Activated CD4-positive, alpha-beta T cell treated with anti-CD3 and anti-CD28 coated beads for 1 hour (primary cell): ENCODE measurements around the gene USP7.
"Not testable (repeated sequence)": the region's sequence is repeated elsewhere in the genome, so short reads cannot be mapped to it uniquely, and the experiment has no call there.

Experiments used
- DNase-seq: peaks from one replicate; pipeline ENCODE4 v3.0.0-alpha.2; 2020

Gene USP7

DNA sequence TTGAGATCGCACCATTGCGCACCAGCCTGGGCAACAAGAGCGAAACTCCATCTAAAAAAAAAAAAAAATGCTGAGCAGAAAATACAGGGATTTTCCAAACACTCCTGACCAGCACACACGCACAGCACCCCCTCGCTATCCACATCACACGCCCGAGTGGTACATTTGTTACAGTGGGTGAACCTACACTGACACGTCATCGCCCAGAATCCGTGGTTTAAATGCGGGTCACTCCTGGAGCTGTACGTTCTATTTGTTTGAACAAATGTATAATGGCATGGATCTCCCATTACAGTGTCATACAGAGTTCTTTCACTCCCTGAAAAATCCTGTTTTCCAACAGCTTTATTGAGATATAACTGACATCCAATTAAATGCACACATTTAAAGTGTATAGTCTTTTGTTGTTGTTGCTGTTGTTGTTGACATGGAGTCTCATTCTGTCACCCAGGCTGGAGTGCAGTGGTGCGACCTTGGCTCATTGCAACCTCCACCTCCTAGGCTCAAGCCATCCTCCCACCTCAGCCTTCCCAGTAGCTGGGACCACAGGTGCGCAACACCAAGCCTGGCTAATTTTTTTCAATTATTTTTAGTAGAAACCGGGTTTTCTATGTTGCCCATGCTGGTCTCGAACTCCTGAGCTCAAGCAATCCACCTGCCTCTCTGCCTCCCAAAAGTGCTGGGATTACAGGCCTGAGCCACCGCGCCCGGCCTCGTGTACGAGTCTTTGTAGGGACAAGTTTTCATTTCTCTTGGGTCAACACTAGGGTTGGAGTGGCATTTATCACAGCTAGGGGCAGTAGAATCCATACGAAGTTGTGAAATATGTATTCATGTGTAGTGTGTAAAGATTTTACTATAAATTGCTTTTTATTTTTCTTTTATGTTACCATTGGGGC is 90.5 kb downstream of the USP7 start:
- DNase-seq: no peak

DNA sequence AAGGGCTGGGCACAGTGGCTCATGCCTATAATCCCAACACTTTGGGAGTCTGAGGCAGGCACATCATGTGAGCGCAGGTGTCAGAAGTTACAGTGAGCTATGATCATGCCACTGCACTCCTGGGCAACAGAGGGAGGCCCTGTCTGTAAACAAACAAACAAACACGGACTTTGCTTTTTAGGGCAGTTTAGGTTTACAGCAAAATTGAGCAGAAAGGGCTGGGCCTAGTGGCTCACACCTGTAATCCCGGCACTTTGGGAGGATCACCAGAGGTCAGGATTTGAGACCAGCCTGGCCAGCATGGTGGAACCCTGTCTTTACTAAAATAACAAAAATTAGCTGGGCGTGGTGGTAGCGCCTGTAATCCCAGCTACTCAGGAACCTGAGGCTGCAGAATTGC is 91.6 kb downstream of the USP7 start:
- DNase-seq: no peak

DNA sequence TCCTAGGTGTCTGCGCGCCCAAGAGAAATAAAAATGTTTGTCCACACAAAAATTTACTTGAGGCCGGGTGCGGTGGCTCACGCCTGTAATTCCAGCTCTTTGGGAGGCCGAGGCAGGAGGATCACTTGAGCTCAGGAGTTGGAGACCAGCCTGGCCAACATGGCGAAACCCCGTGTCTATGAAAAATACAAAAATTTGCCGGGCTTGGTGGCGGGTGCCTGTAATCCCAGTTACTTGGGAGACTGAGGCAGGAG is 93.8 kb downstream of the USP7 start:
- not testable (repeated sequence) for DNase-seq

DNA sequence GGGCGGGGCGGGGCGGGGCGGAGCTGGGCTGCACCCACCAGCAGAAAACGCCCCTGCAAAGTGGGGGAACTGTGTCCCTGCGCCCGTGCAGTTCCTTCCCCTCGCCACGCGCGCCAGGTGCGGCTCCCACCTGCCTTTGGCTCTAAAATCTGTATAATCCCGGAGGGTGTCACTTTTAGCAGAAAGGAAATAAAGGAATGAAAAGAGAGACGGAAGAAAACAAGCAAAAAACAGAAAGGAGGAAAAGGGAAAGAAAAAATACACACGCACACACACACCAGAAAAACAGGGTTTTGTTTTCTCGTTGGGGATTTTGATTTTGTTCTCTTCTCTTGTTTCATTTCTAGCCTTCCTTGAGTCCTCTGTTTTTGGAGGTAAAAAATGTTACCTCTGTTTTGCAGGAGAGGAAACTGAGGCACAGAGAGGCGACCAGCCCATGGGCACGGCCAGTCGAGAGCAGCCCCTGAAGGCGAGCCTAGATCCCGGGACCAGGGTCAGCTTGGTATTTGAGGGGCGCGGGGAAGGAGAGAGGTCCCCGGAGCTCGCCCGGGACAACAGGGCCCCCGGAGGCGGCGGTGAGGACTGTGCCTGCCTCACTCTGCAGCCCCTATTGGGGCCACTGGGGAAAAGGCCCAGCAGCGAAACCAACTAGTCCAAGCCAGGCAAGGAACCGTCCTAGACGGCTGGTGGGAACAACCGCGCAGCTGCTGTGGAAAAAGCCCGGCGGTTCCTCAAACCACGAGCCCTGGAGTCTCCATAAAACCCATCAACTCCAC is 94.3 kb downstream of the USP7 start:
- no peak for DNase-seq

DNA sequence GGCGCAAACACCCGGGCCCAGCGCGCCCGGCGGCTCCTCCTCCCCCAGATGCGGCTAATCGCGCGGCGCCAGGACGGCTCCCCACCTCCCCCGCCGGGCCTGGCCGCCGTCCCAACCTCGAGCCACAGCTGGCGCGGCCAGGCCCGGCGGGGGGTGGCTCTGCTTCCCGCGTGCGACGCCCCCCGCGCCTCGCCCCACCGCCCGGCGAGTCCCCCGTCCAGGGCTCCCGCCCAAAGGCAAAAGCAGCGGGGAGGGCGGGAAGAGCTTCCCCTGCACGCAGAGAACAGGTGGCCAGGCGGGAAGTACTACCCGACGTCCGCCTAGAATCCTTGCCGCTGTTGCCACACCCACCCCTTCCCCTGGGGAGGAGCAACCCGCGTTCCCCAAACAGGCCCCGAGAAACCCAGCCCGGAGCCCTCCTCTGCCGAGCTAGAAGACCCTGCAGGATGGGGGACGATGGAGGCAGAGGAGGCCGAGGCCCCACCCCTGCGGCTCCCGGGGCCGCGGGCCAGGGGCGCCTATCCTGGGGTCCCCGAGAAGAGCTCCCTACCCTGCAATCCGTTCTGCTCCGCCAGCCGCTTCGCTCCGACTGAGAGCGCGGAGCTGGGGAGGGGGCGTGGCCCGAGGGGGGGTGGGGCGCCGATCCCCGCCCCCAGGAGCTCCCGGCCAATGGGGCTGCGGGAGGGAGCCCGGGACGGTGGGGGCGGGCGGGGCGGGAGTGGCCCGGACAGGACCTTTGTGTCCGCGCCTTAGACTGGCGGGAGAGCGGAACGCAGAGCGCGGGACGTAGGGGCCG is 95.1 kb downstream of the USP7 start, which contains the start of gene CARHSP1:
Gene CARHSP1, minus strand, starts transcription at position 591 of the 796 bp plus-strand sequence. CDS start 9,678 bp downstream, outside the sequence.
- peak; percentile 60 for DNase-seq

DNA sequence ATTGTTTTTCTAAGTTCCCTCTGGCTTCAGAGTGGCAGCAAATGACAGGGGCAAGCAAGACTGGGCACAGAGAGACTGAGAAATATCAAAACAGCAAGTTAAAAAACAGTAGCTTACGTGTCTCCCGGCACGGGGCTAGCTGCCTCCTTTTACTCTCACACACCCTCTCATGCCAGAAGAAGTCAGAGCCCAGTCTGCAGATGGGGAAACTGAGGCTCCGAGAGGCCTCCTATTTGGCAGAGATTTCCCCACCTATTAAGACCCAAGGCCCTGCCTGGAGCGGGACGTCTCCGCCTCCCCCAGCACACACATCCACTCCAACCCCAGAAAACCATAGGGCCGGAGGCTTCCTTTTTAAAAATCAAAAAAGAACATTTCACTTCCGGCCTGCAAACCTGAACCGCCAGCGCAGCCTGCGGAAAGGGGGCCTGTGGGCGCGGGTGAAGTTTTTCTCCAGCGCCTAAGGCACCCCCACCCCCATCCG is 95.7 kb downstream of the USP7 start:
- DNase-seq: peak; percentile 30

DNA sequence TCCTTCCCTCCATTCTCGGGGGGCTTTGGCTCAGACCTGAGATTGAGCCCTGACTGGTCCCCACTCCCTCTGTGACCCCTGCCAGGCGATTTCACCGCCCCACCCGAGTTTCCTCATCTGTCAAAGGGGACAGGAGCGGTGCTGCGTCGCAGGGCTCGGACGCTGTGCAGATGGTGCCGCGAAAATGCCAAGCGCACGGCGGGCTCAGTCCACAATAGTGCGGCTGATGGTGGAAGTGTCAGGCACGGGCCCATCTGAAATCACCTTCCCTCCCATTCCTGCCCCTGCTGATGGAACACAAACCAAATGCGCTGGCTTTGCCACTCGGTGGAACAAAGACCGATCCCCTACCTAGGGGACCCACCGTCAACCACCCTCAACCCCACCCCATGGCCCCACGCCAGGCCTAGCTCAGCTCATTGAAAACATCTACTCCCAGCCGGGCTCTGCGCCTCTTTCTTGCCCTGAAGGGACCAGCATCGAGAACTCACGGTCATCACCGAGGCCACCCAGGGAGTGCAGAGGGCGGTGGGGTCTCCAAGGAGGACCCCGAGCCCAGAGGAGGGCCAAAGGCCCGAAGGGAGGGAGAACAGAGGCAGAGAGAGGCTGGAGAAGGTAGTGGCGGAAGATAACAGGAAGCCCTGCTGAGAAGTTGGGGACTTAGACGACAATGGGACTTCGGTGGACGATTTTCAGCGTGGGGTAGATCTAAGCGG is 96.3 kb downstream of the USP7 start:
- DNase-seq: no peak

DNA sequence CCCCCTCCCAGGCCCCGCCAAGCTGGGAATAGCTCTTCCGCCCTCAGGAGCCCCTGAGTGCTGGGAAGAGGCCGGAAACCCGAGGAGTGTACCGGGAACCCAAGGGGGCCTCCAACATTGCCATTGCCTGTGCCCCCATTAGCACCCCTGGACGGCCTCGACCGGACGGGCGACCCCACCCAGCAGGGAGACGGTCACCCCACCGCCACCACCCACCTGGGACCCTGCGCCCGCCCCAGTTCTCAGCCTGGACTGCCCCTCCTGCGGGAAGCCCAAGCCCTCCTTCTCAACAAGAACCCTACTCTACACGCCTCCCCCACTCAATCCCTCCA is 96.9 kb downstream of the USP7 start:
- DNase-seq: no peak

DNA sequence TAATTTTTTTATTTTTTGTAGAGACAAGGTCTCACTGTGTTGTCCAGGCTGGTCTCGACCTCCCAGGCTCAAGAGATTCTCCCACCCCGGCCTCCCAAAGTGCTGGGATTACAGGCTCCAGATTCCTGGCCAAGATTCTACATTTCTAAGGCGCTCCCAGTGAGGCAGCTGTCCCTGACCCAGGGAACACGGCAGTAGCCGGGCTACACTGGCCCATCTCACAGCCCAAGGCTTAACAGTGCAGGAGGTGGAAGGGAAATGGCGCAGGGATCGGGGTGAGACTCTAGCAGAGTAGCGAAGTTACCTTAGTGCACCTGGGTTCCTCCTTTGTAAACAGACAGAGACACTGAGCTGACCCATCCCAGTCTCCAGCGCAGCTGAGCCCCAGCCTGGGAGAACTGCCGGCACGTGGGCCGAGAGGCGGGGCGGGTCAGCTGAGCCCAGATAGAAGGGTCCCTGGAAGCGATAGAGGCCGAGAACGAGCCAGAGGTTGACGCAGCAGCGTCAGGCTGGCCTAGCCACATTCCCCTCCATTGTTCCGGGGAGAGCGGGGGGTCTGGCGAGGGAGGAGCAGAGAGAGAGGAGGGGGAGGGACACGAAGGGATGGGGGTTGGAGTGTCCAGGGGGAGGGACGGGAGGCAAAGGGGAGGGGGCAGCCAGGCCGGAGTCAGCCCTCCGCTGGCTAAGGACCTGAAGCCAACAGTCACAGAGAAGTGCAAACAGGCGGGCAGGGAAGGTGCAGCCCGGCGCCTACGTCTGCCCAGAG is 97.4 kb downstream of the USP7 start:
- DNase-seq: no peak

DNA sequence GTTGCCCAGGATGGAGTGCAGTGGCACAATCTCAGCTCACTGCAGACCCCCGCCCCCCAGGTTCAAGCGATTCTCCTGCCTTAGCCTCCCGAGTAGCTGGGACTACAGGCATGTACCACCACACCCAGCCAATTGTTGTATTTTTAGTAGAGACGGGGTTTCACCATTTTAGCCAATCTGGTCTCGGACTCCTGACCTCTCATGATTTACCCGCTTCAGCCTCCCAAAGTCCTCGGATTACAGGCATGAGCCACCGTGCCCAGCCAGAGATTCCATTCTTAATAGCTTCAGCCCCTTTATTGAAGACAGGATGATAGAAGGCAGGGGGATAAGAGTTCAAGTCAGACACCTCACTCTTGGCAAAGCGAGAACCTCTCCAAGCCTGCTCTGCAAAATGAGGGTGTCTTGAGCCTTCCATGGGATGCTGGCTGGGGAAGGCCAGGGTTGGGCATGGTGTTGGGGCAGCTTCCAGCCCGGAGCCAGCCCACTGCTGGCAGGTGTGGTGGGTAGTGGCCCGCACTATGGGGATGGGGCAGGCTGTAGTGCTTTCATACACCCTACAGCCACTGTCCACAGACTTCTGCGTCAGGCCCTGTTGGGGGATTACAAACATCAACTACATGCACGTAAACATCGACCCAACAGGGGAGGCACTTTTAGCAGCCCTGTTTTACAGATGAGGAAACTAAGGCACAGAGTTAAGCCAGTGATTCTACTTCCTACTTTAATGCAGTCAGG is 98.4 kb downstream of the USP7 start:
- no peak for DNase-seq

DNA sequence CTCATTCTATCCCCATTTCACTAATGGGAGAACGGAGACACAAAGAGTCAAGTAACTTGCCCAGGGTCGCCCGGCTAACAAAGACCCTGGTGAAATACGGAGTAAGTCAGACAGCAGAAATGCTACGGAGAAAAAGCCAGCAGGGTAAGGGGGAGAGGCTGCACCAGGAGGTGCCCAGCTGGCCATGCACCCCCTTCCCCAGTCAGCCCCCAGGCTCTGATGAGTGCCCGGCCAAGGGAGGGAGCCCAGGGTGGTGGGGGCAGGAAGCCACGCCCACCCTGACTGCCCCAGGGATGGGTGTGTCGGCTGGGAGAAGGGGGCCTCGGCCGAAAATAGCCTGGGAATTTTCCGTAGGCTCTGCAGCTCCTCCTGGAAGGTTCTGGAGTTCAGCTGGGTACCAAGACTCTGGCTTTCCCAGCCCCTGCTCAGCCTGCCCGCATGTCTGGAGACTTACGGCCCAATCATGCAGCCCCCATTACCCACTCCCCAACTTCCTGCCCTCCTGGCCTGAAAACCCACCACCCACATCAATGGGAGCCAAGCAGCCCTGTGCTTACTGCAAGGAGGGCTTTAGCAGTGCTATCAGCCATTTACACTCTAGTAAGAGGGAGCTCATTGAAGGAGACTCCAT is 99.1 kb downstream of the USP7 start:
- no peak for DNase-seq

DNA sequence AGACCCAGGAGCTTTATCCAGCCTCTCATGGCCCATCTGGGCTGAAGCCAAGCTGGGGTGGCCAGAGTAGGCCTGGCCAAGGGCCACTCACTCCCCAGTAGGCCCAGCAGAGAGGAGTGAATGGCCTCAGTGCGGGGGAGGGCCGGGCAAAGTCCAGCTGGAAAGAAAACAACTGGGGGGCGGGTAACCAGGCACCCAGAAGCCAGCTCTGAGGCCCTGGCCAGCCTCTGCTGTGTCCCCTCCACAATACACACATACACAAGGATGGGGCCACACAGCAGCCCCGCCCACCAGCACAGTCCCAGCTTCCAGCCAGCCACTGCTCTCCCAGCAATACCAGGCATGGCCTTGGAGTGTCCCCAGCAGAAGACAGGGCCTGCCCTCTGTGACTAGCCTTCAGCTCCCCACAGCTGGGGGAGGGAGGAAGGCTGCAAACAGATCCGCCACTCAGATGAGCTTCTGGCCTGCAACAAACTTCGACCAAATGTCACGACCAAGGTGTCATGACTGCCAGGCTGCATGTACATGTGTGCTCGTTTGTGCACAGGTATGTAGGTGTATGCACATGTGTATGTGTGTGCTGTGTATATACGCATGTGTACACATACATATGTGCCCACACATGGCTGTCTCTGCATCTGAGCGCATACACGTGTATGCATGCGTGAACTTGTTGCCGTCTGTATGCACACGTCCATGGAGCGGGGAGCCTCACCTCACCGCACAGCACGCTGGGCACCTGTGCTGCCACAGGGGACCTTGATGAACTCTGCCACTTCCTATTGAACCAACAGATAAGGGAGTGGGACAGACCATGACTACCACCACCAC is 99.9 kb downstream of the USP7 start:
- DNase-seq: no peak

DNA sequence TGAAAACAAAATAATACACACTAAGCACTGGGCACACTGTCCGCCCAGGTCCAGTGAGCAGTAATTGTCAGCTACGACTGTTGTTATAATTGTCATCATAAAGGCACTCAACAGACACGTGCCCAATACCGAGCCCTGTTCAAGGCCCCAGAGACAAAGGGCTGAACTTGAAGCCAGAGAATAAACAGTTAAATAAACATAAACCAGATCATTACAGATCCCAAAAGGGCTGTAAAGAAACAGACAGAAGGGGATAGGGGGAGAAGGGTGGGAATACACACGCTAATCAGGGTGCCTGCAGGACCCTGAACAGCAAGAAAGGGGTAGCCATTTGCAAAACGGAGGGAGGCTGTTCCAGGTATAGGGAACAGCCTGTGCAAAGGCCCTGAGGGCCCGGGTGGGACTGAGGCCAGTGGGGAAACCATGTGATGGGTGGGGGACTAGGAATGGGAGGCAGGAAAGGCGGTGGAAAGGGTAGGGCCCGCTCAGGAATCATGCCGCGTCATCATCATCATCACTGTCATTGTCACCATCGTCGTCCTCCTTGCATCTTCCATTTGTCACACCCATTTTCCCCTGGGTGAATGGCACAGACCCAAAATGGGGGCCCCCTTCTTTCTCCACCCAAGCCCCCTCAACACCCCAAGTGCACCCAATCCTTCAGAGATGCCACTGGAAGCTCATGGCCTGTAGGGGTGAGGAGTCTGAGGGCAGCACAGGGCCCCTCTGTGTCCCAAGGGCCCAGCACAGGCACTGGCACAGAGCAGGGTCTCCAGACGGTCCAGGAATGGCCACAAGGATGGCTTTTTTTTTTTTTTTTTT is 101.2 kb downstream of the USP7 start:
- no peak for DNase-seq

DNA sequence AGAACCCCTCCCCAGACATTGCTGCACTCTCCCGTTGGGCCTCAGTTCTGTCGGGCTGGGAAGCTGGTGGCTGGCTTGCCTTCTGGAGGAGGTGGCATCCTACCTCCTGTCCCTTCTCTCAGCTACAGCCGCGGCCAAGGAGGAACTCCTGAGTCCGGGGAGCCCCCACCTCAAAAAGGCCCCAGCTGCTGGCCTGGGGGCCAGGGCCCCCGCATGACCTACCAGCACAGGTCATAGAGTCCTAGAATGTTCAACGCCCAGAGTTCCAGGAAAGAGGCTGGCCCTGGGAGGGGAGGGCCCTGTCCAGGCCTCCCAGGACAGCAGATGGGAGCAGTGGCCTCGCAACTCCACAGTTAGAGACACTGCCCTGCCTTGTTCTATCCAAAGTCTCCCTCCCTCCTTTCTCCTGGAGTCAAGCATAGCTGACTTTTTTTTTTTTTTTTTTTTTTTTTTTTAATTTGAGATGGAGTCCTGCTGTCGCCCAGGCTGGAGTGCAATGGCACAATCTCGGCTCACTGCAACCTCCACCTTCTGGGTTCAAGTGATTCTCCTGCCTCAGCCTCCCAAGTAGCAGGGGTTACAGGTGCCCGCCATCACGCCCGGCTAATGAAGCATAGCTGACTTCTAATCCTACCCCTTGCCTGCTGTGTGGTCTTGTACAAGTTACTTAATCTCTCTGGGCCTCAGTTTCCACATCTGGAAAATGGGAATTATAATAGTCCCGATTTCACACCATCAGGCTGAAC is 102.0 kb downstream of the USP7 start:
- DNase-seq: no peak

DNA sequence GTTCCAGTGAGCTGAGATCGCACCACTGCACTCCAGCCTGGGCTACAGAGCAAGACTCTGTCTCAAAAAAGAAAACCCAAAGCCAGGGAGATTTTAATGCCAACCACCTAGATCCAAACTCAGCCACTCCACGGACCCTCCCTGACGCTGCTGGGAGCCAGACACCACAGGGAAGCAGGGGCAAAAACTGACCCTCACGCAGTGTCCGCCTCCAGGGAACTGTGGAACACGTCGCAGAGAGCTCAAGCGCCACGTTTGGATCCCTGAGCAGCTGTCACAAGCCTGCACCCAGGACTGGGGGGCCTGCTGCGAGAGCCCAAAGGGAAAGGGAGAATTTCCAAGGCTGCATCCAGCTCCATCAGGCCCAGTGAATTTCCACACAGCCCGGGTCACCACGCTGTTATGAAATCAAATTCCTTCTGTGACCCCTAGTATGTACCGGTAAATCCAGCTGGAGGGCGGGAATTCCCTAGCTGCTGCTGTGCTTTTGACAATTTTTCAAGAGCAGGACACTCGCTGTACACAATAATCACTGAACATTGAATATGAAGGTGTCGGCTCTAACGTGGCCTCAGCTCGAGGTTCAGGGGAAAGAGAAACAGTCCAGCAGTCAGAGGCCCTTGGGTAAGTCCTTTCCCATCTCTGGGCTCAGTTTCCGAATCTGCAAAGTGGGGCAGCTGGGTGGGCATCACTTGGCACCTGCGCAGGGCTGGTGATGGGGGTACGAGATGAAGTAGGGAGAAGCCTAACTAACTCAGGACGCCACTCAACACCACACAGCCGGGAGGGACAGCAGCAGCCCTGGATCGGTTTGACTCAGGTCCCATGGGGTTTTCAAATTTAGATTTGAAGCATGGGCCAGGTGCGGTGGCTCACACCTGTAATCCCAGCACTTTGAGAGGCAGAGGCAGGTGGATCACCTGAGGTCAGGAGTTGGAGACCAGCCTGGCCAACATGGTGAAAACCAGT is 103.5 kb downstream of the USP7 start:
- DNase-seq: no peak

DNA sequence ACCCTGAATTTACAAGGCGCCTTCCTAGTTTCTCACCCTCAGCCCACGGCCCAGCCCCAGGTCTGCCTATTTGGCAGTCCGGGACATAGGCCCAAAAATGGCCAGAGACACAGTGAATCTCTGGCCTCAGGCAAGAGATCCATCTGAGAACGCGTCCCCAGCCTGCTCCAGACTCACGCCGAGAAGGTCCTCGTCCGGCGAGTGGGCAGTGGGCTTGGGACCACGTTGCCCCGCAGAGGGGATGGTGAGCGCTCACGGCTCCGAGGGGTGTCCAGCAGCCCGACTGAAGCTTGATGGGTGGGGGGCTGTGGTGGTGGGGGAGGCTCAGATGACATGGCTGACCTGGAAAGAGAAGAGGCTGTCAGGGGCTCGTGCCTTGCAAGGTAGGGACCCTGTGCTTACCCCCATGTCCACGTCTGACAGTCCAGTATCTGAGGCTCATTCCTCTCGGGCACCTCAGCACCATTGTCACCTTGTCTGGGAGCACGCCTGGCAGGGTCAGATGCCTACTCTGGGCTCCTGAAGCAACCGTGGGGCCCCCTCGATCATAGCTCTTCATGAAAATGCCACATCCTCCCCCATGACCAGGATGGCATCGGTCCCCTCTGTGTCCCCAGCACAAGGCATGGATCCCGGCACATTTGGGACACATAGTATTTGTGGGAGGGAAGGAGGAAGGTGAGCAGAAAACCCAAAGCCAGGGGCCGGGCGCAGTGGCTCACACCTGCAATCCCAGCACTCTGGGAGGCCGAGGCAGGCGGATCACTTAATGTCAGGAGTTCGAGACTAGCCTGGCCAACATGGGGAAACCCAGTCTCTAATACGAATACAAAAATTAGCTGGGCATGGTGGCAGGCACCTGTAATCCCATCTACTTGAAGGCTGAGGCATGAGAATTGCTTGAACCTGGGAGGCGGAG is 104.5 kb downstream of the USP7 start:
- no peak for DNase-seq
